ENCODE measurements around the gene UTP18. TPM values are rescaled to one million over a fixed set of nuclear protein-coding genes. Genes with fewer than 3 reads are reported as not detected.

The UTP18 gene
- total RNA-seq, 6 experiments from 2014 or later, result 24.7 to 38.5 (median 35.2) TPM

- no peaks in the 10 kb centered on the region for H3K9me3 Mint-ChIP-seq
These were observed 32.2 kb upstream of the UTP18 start for GRCh38 chr17:51228161-51228560.

GRCh38 chr17:51229889-51230288 is 30.5 kb upstream of the UTP18 start:
- Mint-ChIP-seq H3K4me3 (no peak overlapping the region), H3K27ac (no peak overlapping the region), H3K4me1 (ENCODE audit: low read depth) (peaks cover 11% of the 10 kb centered on the region), H3K36me3 (ENCODE audit: low read depth) (peaks cover 4% of the 10 kb centered on the region), H3K9me3 (no peaks in the 10 kb centered on the region), H3K27me3 (ENCODE audit: insufficient read depth) (no peaks in the 10 kb centered on the region; the same call in 1 of the 2 replicates)
- TF ChIP-seq CTCF (IDR thresholded peaks at IDR 0.05), result no peak
- no peak for DNase-seq

More at GRCh38 chr17:51228161-51228560, 32.2 kb upstream of the UTP18 start:
- peaks cover 15% of the 10 kb centered on the region for H3K36me3 Mint-ChIP-seq (ENCODE audit: low read depth)
- DNase-seq, result no peak
- H3K4me1 Mint-ChIP-seq (ENCODE audit: low read depth), result peaks cover 22% of the 10 kb centered on the region
- H3K27me3 Mint-ChIP-seq (ENCODE audit: insufficient read depth), result no peaks in the 10 kb centered on the region; the same call in 1 of the 2 replicates
- no peak overlapping the region for H3K4me3 Mint-ChIP-seq
- H3K27ac Mint-ChIP-seq, result no peak overlapping the region
- no peak for TF ChIP-seq CTCF (IDR thresholded peaks at IDR 0.05)

GRCh38 chr17:51230306-51230705 is 30.0 kb upstream of the UTP18 start:
- Mint-ChIP-seq H3K9me3 (no peaks in the 10 kb centered on the region), H3K36me3 (ENCODE audit: low read depth) (peaks cover under 1% of the 10 kb centered on the region), H3K4me3 (no peak overlapping the region), H3K27me3 (ENCODE audit: insufficient read depth) (no peaks in the 10 kb centered on the region; the same call in 1 of the 2 replicates), H3K27ac (no peak overlapping the region), H3K4me1 (ENCODE audit: low read depth) (peaks cover 7% of the 10 kb centered on the region; the same call in 1 of the 2 replicates)
- no peak for TF ChIP-seq CTCF (IDR thresholded peaks at IDR 0.05)
- DNase-seq, result no peak

GRCh38 chr17:51231999-51232398 is 28.3 kb upstream of the UTP18 start:
- H3K4me3 Mint-ChIP-seq, result no peak overlapping the region
- no peaks in the 10 kb centered on the region for H3K9me3 Mint-ChIP-seq
- no peaks in the 10 kb centered on the region; the same call in 1 of the 2 replicates for H3K27me3 Mint-ChIP-seq (ENCODE audit: insufficient read depth)
- DNase-seq, result no peak
- H3K27ac Mint-ChIP-seq, result no peak overlapping the region
- peaks cover 7% of the 10 kb centered on the region; the same call in 1 of the 2 replicates for H3K4me1 Mint-ChIP-seq (ENCODE audit: low read depth)
- H3K36me3 Mint-ChIP-seq (ENCODE audit: low read depth), result peaks cover 4% of the 10 kb centered on the region; the same call in 1 of the 2 replicates
- TF ChIP-seq CTCF (IDR thresholded peaks at IDR 0.05), result no peak

GRCh38 chr17:51234162-51234561 is 26.2 kb upstream of the UTP18 start:
- Mint-ChIP-seq H3K36me3 (ENCODE audit: low read depth) (peaks cover 4% of the 10 kb centered on the region), H3K27ac (no peak overlapping the region), H3K9me3 (no peaks in the 10 kb centered on the region), H3K4me1 (ENCODE audit: low read depth) (peaks cover 7% of the 10 kb centered on the region; the same call in 1 of the 2 replicates), H3K27me3 (ENCODE audit: insufficient read depth) (no peaks in the 10 kb centered on the region), H3K4me3 (no peak overlapping the region)
- DNase-seq, result no peak
- no peak for TF ChIP-seq CTCF (IDR thresholded peaks at IDR 0.05)

Measured in HFFc6 (cell line).